Left ventricle myocardium inferior (tissue), 1 donor: ENCODE measurements around the gene STK40. TPM values are rescaled to one million over a fixed set of nuclear protein-coding genes. Genes with fewer than 3 reads are reported as not detected.

Source experiments
- DNase-seq: peaks from one replicate; pipeline ENCODE4 v3.0.0-alpha.2; 2020
- H3K27ac ChIP-seq: fragments of 200-600 bp; replicated peaks from 2 replicates; pipeline ENCODE4 v1.8.0; 2021
- H3K27me3 ChIP-seq: fragments of 200-600 bp; 2 replicates; pipeline ENCODE4 v1.8.0; 2021; ENCODE audit warnings: low read depth
- H3K36me3 ChIP-seq: fragments of 200-600 bp; 2 replicates; pipeline ENCODE4 v1.8.0; 2021
- H3K4me1 ChIP-seq: fragments of 200-600 bp; 2 replicates; pipeline ENCODE4 v1.8.0; 2021
- H3K4me3 ChIP-seq: fragments of 200-600 bp; 2 replicates; pipeline ENCODE4 v1.8.0; 2021; ENCODE audit warnings: mild to moderate bottlenecking, moderate library complexity
- H3K9me3 ChIP-seq: fragments of 200-600 bp; replicated peaks from 2 replicates; pipeline ENCODE4 v1.8.0; 2021
- intact Hi-C: fragments of 100-400 bp; cut with micrococcal nuclease; formaldehyde crosslinking; loops from one replicate; pipeline ENCODE4 v1.11.0; 2022
- total RNA-seq: library from RNA; stranded (reverse); fragmentation: NEBNext Ultra II Directional; extraction: Animal tissue kit (Norgen Biotek cat#: 25700); gene quantifications from one replicate; pipeline ENCODE4 v1.2.1, GENCODE V29; 2021
- TF ChIP-seq, protein P1 (sequence below): fragments of 200-600 bp; IDR thresholded peaks from 2 replicates; pipeline ENCODE4 v1.8.0; 2021; ENCODE audit warnings: antibody characterized with exemption, mild to moderate bottlenecking, borderline replicate concordance
- donor health status: DM: no; HTN: yes; CAD: no; lungs with severe emphysema.

Gene STK40
- total RNA-seq, 1 donor from 2014 or later, result 69.8 TPM

DNA sequence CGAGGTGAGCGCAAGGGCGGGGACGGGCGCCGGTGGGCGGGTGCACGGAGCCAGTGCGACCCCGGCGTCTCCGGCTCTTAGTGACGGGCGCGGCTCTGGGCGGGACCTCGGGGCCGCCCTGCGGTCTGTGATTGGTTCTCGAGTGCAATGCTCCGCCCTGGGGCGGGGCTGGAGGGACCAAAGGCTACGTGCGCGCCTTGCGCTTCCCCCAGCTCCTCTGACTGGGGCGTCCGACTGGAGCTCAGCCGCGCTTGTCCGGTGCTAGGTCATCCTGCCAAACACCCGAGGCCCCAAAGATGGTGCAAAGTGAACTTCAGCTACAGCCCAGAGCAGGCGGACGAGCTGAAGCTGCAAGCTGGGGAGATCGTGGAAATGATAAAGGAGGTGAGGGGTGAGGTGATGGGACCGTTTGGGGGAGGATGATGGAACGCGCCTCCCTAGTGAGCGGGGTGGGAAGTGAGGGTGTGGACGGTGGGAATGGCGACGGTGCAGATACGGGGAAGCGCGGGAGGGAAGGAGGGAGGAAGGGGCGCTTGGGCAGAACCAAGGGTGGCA lies 78.7 kb downstream of the STK40 start:
- Histone ChIP-seq H3K27me3 (no peaks in the 10 kb centered on the region), H3K9me3 (no peaks in the 10 kb centered on the region), H3K4me1 (peaks cover 21% of the 10 kb centered on the region), H3K27ac (peak overlapping the region; percentile 88), H3K4me3 (peak overlapping the region; percentile 81), H3K36me3 (peaks cover 26% of the 10 kb centered on the region)
- intact Hi-C loops, result no loop called here
- TF ChIP-seq, protein P1, sequence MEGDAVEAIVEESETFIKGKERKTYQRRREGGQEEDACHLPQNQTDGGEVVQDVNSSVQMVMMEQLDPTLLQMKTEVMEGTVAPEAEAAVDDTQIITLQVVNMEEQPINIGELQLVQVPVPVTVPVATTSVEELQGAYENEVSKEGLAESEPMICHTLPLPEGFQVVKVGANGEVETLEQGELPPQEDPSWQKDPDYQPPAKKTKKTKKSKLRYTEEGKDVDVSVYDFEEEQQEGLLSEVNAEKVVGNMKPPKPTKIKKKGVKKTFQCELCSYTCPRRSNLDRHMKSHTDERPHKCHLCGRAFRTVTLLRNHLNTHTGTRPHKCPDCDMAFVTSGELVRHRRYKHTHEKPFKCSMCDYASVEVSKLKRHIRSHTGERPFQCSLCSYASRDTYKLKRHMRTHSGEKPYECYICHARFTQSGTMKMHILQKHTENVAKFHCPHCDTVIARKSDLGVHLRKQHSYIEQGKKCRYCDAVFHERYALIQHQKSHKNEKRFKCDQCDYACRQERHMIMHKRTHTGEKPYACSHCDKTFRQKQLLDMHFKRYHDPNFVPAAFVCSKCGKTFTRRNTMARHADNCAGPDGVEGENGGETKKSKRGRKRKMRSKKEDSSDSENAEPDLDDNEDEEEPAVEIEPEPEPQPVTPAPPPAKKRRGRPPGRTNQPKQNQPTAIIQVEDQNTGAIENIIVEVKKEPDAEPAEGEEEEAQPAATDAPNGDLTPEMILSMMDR, result no peak
- peak; percentile 94 for DNase-seq

DNA sequence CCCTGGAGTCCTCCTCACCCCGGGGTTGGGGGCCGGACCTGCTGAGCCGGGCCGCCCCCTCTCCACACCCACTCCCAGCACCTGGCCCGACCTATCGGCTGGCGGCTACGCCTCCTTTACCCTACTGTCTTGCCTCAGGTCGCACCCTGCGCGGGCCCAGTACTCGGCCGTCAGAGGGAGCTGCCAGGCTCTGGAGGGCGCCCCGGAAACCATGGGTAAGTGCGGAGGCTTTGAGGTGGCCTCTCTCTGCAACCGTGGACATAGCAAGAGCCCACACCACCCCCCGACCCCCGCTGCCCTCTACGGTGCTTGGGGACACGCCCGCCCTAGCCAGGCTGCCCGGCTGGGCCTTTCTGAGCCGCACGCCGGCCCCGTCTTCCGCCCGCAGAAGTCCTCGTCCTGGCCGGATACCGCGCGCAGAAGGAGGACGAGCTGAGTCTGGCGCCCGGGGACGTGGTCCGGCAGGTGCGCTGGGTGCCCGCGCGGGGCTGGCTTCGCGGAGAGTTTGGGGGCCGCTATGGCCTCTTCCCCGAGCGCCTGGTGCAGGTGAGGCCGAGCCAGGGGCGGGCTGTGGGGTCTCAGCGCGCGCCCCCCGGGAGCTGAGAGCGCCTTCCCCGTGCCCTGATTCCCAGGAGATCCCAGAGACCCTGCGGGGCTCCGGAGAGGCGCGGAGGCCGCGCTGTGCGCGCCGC lies 79.4 kb downstream of the STK40 start, which contains the start of gene SH3D21:
TSS of gene SH3D21 (plus strand) at position 159 of the 692 bp plus-strand sequence. CDS start at position 212, 53 bp downstream.
- peaks cover 33% of the 10 kb centered on the region for H3K36me3 ChIP-seq
- H3K27me3 ChIP-seq, result no peaks in the 10 kb centered on the region
- H3K4me3 ChIP-seq, result peak within 1 kb of the TSS; percentile 81
- DNase-seq, result peak; percentile 59
- intact Hi-C loops, result no loop called here
- peak within 1 kb of the TSS; percentile 88 for H3K27ac ChIP-seq
- no peaks in the 10 kb centered on the region for H3K9me3 ChIP-seq
- peaks cover 21% of the 10 kb centered on the region for H3K4me1 ChIP-seq
- TF ChIP-seq, protein P1, result peak; percentile 23

DNA sequence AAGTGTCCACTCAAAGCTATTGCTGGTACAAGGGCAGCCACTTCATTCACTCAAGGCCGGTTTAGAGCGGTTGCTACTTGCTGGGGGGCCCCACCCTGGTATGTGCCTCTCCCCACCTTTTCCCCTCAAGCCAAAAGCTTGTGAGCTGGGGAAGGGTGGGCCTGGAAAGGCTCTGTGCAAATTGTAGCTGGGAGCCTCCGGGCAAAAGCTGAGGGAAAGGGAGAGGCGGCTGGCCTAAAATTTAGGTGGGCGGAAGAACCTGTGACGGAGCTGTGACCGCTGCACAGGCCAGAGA lies 79.9 kb downstream of the STK40 start:
- H3K4me3 ChIP-seq, result peak overlapping the region; percentile 81
- peaks cover 38% of the 10 kb centered on the region for H3K36me3 ChIP-seq
- TF ChIP-seq, protein P1, result no peak
- no peak for DNase-seq
- H3K9me3 ChIP-seq, result no peaks in the 10 kb centered on the region
- H3K27ac ChIP-seq, result peak overlapping the region; percentile 88
- H3K4me1 ChIP-seq, result peaks cover 21% of the 10 kb centered on the region
- H3K27me3 ChIP-seq, result no peaks in the 10 kb centered on the region
- intact Hi-C loops, result no loop called here

DNA sequence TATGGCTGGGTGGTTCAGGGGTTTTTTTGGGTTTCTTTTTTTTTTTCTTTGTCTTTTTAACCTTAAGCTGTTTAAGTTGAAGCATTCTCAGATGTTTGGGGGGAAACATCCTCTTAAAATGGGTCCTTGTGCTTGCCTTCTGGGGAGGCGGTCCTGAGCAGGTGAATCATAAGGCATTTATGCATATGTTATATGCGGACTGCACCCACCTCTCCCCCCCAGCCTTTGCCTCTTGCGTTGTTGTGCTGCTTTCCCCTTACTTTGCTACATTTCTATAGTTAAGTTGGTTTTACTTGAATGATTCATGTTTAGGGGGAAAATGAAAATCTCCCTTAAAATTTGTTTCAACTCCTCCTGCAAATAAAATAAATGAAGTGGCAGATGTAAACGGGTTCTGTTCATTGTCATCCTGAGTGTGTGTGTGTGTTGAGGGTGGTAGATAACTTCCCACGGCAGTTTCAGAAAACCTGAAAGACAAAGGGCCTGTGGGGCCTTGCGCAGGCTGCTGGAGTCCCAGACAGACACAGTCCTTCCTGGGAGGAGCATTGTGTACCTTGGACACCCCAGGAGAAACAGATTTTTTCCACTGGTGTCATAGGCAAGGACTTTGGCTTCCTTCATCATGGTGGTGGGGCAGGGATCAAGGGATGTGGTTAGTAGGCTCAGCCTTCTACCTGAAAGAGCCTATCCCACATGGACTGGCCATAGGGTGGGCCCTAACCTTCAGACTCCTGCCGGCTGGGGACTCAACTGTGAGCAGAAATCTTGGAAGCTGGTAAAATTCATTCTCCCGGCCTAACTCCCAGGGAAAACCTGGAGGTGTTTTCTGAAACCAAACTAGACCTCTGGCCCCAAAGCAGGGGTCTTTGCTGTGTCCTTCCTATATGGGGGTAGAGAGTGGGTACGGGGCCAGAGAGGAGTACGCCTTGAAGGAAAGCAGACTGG lies 80.5 kb downstream of the STK40 start:
- peak overlapping the region; percentile 88 for H3K27ac ChIP-seq
- no peaks in the 10 kb centered on the region for H3K9me3 ChIP-seq
- no peak for DNase-seq
- TF ChIP-seq, protein P1, result no peak
- intact Hi-C loops, result no loop called here
- H3K4me3 ChIP-seq, result no peak overlapping the region
- H3K36me3 ChIP-seq, result peaks cover 44% of the 10 kb centered on the region
- no peaks in the 10 kb centered on the region for H3K27me3 ChIP-seq
- peaks cover 22% of the 10 kb centered on the region for H3K4me1 ChIP-seq

DNA sequence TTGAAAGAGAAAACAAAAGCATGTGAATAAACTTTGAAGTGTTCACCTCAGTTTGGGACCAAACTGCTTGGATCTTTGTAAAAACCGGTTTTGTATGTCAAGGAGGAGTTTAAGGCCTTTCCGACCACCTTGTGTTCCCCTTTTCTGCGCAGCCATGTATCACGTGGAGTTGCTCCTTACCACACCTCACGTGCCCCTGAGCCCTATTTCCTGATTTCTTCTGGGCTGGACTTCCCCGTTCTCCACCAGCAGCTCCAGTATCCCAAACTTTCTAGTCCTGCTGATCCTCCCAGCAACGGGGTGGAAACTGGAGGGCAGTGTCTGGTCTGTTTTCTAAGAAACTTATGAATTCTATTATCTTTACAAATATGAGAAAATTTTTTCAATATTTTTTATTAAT lies 81.2 kb downstream of the STK40 start:
- Histone ChIP-seq H3K36me3 (peaks cover 51% of the 10 kb centered on the region), H3K4me1 (peaks cover 29% of the 10 kb centered on the region), H3K27ac (no peak overlapping the region), H3K9me3 (no peaks in the 10 kb centered on the region), H3K27me3 (no peaks in the 10 kb centered on the region), H3K4me3 (no peak overlapping the region)
- no peak for DNase-seq
- intact Hi-C loops, result no loop called here
- TF ChIP-seq, protein P1, result no peak
